ENCODE results near the gene SPRY2.

The SPRY2 gene

DNA sequence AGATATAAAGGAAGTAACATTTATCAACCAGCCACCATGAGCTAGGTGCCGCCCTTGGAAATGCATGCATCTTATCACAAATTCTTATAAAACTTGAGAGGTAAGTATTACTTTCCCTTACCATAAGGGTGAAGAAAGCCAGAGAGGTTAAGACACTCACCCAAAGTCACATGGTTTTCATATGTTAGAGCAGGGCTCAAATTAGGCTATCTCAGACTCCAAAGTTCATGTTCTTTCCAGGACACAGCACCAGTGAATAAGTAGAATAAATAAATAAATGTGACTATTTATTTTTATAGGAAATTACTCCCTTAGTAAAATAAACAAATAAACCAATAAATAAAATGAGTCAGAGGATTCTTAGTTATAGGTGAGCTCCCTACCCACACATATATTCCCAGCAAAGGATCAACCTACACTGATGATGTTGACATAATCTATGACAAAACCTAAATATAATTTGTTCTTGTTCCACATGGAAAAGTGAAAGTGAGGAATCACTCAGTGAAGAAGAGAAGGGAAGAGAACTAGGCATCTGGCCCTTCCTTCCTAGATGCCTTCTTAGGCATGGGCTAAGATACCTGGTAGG, 27.2 kb downstream of the SPRY2 start:
- no peak for DNase-seq (ENCODE audit: low spot score)

DNA sequence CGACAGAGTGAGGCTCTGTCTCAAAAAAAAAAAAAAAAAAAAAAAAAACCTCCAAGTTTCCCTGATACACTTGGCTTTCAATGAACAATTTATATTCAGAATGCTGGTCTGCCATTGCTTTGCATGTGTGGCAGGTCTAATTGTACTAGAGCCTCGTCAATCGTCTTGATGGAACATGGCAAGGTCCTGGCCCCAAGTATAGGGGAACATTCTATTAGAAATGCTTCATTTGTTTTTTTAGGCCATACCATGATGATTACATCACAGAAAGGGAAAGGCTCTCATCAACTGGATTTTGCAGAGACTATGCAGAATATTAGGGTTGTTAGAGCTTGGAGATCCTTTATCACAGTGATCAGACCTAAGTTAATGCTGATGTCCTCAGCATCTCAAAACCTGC, 28.0 kb downstream of the SPRY2 start:
- DNase-seq (ENCODE audit: low spot score), result no peak

DNA sequence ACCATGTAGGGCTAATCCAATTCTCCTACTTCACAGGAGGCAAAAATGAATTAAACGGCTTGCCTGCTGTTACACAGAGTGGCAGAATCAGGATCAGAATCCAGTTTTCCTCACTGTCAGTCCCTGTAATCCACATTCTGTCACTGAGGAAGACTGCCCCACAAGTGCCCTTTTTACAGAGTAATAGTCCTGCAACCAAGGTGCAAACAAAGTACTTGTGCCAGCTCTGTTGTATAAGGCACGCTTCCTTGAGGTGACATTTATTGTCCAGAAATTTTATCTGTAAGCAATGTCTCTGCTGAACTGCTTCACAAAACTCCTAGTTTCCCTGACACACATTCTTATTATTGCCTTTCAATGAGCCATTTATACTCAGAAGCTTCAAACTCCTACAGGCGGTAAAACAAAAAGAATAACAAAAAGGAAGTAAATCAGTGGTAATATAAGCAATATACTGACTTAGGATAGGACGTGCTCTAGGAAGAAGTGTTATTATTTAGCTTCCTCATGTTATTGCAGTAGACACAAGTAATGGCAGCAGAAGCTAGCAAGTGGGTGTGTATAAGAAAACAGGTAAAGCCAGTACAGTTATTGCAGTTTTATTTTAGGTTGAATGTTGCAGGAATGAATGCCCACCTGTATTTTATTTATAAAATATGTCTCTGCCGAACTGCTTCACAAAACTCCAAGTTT, 28.8 kb downstream of the SPRY2 start:
- no peak for DNase-seq (ENCODE audit: low spot score)

- DNase-seq (ENCODE audit: low spot score), result no peak
Measured at GRCh38 chr13:80309926-80310325, 31.0 kb downstream of the SPRY2 start.

GRCh38 chr13:80307401-80307987, 33.4 kb downstream of the SPRY2 start:
- DNase-seq (ENCODE audit: low spot score), result no peak

GRCh38 chr13:80306337-80306972, 34.5 kb downstream of the SPRY2 start:
- DNase-seq (ENCODE audit: low spot score), result no peak

DNA sequence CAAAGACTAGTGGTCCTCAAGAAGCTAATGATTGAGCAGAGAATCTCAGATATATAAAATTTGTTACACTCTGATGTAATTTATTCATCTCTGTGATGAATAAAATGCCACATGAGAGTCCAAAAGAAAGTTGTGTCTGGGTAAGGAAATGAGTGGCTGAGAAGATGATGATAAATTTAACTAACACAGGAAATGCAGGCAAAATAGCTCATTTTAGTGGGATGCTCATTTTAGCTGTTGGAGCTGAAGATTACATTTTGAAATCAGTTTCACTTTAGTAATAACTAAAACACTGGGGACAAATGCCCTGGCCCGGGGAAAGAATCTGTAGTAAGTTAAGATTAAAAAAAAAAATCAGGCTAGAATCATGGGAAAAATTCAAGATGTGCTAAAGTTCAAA, 35.2 kb downstream of the SPRY2 start:
- DNase-seq (ENCODE audit: low spot score), result no peak

DNA sequence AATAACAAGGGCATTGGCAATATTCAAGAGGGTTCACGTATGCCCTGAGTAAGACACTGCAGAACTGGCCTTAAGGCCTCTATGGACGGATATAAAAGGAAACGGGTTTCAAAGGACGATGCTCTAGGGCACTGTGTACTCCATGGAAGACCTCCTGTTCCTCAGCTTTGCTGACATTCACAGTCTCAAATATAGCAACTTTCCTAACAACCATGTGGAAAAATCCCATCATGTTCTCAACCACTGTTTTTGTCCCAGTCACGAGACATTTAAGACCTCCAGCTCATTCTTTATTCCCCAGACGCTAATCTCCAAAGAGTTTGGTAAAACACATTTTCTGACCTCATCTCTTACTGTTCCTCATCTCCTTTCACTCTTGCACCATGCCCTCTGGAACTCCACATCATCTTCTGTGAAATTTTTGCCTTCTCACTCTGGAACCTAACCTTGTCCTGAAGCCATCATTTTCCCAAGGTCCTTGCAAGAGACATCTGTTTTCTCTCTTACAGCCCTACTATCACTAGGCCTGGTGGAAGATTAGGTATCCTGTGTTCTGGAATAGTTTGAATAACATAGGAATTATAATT, 37.6 kb downstream of the SPRY2 start:
- DNase-seq (ENCODE audit: low spot score), result no peak

DNA sequence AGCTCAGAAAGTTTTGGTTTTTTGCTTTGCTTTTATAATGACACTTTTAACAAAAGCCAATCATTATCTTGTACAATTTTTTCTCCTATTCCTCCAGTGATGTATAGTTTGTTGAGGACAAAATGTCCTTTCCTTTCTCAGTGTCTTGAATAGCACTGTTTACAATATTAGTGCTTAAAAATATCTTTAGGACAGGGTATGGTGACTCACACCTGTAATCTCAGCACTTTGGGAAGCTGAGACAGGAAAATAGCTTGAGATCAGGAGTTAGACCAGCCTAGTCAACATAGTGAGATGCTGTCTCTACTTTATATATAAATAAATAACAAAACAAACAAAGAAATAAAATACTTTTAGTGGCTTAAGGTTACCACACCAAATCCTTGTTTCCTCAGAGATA, 41.9 kb downstream of the SPRY2 start:
- no peak for DNase-seq (ENCODE audit: low spot score)

DNA sequence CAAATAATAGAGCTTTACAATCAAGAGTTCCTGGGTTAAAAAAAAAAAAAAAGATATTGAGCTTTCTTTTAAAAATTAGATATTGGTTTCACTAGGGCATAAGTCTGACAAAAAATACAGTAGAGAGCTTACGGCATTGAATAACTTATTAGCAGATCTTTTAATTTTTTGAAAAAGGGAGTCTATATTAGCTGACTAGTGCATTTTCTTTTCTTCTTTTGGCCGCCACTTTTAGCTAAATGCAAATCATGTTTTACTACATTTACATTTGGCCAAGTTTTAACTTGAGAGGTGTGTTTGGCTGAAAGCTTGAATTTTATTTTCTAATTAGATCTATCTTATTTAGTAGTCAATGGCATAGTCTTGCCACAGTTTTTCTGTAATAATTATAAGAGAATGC, 43.4 kb downstream of the SPRY2 start:
- no peak for DNase-seq (ENCODE audit: low spot score)

- DNase-seq (ENCODE audit: low spot score), result no peak
Measured at GRCh38 chr13:80297094-80297493, 43.8 kb downstream of the SPRY2 start.

GRCh38 chr13:80296638-80297037, 44.3 kb downstream of the SPRY2 start:
- no peak for DNase-seq (ENCODE audit: low spot score)

- DNase-seq (ENCODE audit: low spot score), result no peak
Measured at GRCh38 chr13:80290591-80290990, 50.3 kb downstream of the SPRY2 start.

Measured in left forelimb (tissue), 1 donor.